Measurements from ENCODE around the gene MAST4. TPM values are rescaled to one million over a fixed set of nuclear protein-coding genes. Genes with fewer than 3 reads are reported as not detected.

Gene MAST4
- total and polyA plus RNA-seq, 2 of the 8 experiments (the other 6 are each of a cell fraction or from before 2014, with no cell fraction given), result 1.5 to 2.6 TPM

DNA sequence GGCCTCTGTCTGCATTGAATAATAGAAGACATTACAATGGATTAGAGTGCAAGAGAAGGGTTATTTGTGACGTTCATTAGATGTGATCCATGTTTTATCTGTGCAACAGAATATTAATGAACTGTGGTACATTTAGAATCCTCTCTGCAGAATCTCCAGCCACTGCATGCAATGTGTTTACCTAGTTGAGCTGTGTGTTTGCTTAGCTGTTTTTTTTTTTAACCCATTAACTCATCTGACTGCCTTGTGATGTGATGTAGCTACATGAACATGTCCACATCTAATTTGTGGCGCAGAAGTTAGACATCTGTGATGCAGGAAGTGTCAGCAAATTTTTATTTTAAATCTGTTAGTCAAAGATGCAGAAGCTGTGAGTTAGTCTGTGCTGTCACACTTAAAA, 363.5 kb downstream of the MAST4 start (continued):
- TF ChIP-seq, protein P1, sequence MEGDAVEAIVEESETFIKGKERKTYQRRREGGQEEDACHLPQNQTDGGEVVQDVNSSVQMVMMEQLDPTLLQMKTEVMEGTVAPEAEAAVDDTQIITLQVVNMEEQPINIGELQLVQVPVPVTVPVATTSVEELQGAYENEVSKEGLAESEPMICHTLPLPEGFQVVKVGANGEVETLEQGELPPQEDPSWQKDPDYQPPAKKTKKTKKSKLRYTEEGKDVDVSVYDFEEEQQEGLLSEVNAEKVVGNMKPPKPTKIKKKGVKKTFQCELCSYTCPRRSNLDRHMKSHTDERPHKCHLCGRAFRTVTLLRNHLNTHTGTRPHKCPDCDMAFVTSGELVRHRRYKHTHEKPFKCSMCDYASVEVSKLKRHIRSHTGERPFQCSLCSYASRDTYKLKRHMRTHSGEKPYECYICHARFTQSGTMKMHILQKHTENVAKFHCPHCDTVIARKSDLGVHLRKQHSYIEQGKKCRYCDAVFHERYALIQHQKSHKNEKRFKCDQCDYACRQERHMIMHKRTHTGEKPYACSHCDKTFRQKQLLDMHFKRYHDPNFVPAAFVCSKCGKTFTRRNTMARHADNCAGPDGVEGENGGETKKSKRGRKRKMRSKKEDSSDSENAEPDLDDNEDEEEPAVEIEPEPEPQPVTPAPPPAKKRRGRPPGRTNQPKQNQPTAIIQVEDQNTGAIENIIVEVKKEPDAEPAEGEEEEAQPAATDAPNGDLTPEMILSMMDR (IDR thresholded peaks at IDR 0.05; ENCODE audit: control extremely low read depth in 1 of 3, insufficient read depth in 1 of 3, low read depth in 1 of 3, low read length in 3 of 3), result no peak

Measured in H1 (cell line).